HG02623 (cell line): ENCODE results near the gene SEMA4B.
A peak's percentile ranks its signal among the peaks of the same experiment; 100 is the strongest.

ENCODE experiments used
- ATAC-seq: cut with Tn5 transposase; IDR thresholded peaks from one replicate; pipeline ENCODE4 v1.9.1; 2021; ENCODE audit warnings: moderate library complexity; ENCODE audit not compliant: unreplicated experiment

Gene SEMA4B

GRCh38 chr15:90225504-90226234 is 24.5 kb downstream of the SEMA4B start:
- ATAC-seq: no peak

GRCh38 chr15:90227336-90227735 is 26.2 kb downstream of the SEMA4B start:
- no peak for ATAC-seq

GRCh38 chr15:90227816-90228772 is 27.0 kb downstream of the SEMA4B start:
- ATAC-seq: no peak

GRCh38 chr15:90228960-90229359 is 27.8 kb downstream of the SEMA4B start:
- ATAC-seq: no peak

- no peak for ATAC-seq
Observed at GRCh38 chr15:90230071-90230494, 29.0 kb downstream of the SEMA4B start.

GRCh38 chr15:90230610-90231009 is 29.5 kb downstream of the SEMA4B start:
- no peak for ATAC-seq

GRCh38 chr15:90231028-90232017 is 30.2 kb downstream of the SEMA4B start:
- no peak for ATAC-seq

- ATAC-seq: no peak
Observed at GRCh38 chr15:90232196-90232595, 31.1 kb downstream of the SEMA4B start.

GRCh38 chr15:90232941-90233386 is 31.8 kb downstream of the SEMA4B start:
- no peak for ATAC-seq

GRCh38 chr15:90233387-90234095 is 32.4 kb downstream of the SEMA4B start, which contains the start of gene CIB1:
CIB1 (minus strand) TSS chr15:90233941; CDS start chr15:90233885, 56 bp downstream.
- ATAC-seq: peak; percentile 80

- peak; percentile 62 for ATAC-seq
Observed at GRCh38 chr15:90234096-90234988, 33.2 kb downstream of the SEMA4B start, which contains the start of gene GDPGP1. GDPGP1 (plus strand) TSS chr15:90234209; CDS start chr15:90240909, 6,700 bp downstream.

GRCh38 chr15:90239371-90239770 is 38.2 kb downstream of the SEMA4B start:
- no peak for ATAC-seq

GRCh38 chr15:90240856-90241255 is 39.7 kb downstream of the SEMA4B start:
- ATAC-seq: no peak

GRCh38 chr15:90241343-90242192 is 40.4 kb downstream of the SEMA4B start:
- no peak for ATAC-seq

GRCh38 chr15:90243943-90244639 is 43.0 kb downstream of the SEMA4B start:
- ATAC-seq: no peak

GRCh38 chr15:90248789-90249202 is 47.7 kb downstream of the SEMA4B start:
- ATAC-seq: no peak

- peak; percentile 53 for ATAC-seq
Observed at GRCh38 chr15:90249203-90249863, 48.2 kb downstream of the SEMA4B start, which contains the start of gene TTLL13. TTLL13 (plus strand) TSS chr15:90249556; CDS start chr15:90250631, 1,075 bp downstream.
